OCI-LY3 (cell line): ENCODE measurements around the gene PTPN1.

Experiments
- EZH2phosphoT487 ChIP-seq: fragments of 200-600 bp; shearing (Covaris generic); IDR thresholded peaks from 2 replicates; pipeline ENCODE4 v1.6.1; 2018; ENCODE audit warnings: antibody characterized with exemption, mixed run types, low read depth
- TF ChIP-seq, protein P1 (sequence below): fragments of 200-600, 300-600 bp; sonication (generic); IDR thresholded peaks from 2 replicates; pipeline ENCODE4 v1.5.1; 2014; ENCODE audit warnings: antibody characterized with exemption, low read length, low read depth

DNA sequence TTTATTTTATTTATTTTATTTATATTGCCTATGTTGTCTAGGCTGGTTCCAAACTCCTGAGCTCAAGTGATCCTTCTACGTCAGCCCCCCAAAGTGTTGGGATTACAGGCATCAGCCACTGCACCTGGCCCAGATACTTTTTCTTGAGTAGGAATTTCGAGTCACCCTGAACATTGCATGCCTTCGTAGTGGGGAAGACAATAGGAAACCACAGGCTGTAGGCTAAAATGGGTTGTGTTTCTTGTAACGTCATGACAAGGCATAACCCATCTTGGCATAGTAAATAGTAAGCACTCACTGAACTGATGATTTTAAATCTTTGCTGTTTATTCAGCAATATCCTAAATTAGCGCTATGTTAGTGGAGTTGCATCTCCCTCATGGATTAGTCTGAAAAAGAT, 34.9 kb downstream of the PTPN1 start:
- TF ChIP-seq, protein P1, sequence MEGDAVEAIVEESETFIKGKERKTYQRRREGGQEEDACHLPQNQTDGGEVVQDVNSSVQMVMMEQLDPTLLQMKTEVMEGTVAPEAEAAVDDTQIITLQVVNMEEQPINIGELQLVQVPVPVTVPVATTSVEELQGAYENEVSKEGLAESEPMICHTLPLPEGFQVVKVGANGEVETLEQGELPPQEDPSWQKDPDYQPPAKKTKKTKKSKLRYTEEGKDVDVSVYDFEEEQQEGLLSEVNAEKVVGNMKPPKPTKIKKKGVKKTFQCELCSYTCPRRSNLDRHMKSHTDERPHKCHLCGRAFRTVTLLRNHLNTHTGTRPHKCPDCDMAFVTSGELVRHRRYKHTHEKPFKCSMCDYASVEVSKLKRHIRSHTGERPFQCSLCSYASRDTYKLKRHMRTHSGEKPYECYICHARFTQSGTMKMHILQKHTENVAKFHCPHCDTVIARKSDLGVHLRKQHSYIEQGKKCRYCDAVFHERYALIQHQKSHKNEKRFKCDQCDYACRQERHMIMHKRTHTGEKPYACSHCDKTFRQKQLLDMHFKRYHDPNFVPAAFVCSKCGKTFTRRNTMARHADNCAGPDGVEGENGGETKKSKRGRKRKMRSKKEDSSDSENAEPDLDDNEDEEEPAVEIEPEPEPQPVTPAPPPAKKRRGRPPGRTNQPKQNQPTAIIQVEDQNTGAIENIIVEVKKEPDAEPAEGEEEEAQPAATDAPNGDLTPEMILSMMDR, result no peak
- no peak for TF ChIP-seq EZH2phosphoT487
